ENCODE results near the gene TNFRSF14.

- TF ChIP-seq CTCF (IDR thresholded peaks at IDR 0.05) (no peak), POLR2A (IDR thresholded peaks at IDR 0.05) (no peak), POLR2AphosphoS5 (IDR thresholded peaks at IDR 0.05) (no peak)
Measured at GRCh38 chr1:2525572-2525919, 30.6 kb upstream of the TNFRSF14 start.

All from breast epithelium (tissue), 3 donors.